Neural crest cell (in vitro differentiated cells): Measurements from ENCODE around the gene GPR18. TPM values are rescaled to one million over a fixed set of nuclear protein-coding genes. Genes with fewer than 3 reads are reported as not detected.

Experiments used
- DNase-seq: peaks from one replicate; pipeline ENCODE4 v3.0.0; 2021; ENCODE audit warnings: low read depth, mixed read lengths, low spot score
- H3K27ac Mint-ChIP-seq: one replicate; pipeline ENCODE4 v1.8.0; 2021; ENCODE audit warnings: mild to moderate bottlenecking, mixed read lengths; ENCODE audit not compliant: unreplicated experiment
- H3K27me3 Mint-ChIP-seq: 2 replicates; pipeline ENCODE4 v1.8.0; 2021; ENCODE audit warnings: low read depth, mild to moderate bottlenecking, mixed read lengths
- H3K36me3 Mint-ChIP-seq: 2 replicates; pipeline ENCODE4 v1.8.0; 2021; ENCODE audit warnings: low read depth, mild to moderate bottlenecking, mixed read lengths
- H3K4me1 Mint-ChIP-seq: 2 replicates; pipeline ENCODE4 v1.8.0; 2021; ENCODE audit warnings: mixed read lengths
- H3K4me3 Mint-ChIP-seq: one replicate; pipeline ENCODE4 v1.8.0; 2021; ENCODE audit warnings: mild to moderate bottlenecking, mixed read lengths
- H3K9me3 Mint-ChIP-seq: 2 replicates; pipeline ENCODE4 v1.8.0; 2021; ENCODE audit warnings: mixed read lengths
- long read RNA-seq: library from polyadenylated mRNA; unstranded; transcript quantifications from one replicate; pipeline ENCODE4 v2.0.0, GENCODE V29; 2020
- total RNA-seq: library from RNA; stranded (reverse); gene quantifications from 2 replicates; pipeline ENCODE4 v1.2.1, GENCODE V29; 2021
- TF ChIP-seq, protein P1 (sequence below): fragments of 200-600 bp; sonication (generic); conservative IDR thresholded peaks from 2 replicates; pipeline ENCODE4 v1.5.0; 2021; ENCODE audit warnings: antibody characterized with exemption, mild to moderate bottlenecking

GPR18 gene, protein sequence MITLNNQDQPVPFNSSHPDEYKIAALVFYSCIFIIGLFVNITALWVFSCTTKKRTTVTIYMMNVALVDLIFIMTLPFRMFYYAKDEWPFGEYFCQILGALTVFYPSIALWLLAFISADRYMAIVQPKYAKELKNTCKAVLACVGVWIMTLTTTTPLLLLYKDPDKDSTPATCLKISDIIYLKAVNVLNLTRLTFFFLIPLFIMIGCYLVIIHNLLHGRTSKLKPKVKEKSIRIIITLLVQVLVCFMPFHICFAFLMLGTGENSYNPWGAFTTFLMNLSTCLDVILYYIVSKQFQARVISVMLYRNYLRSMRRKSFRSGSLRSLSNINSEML
- not detected in 2 replicates for total RNA-seq
- long read RNA-seq = 0 reads

DNA sequence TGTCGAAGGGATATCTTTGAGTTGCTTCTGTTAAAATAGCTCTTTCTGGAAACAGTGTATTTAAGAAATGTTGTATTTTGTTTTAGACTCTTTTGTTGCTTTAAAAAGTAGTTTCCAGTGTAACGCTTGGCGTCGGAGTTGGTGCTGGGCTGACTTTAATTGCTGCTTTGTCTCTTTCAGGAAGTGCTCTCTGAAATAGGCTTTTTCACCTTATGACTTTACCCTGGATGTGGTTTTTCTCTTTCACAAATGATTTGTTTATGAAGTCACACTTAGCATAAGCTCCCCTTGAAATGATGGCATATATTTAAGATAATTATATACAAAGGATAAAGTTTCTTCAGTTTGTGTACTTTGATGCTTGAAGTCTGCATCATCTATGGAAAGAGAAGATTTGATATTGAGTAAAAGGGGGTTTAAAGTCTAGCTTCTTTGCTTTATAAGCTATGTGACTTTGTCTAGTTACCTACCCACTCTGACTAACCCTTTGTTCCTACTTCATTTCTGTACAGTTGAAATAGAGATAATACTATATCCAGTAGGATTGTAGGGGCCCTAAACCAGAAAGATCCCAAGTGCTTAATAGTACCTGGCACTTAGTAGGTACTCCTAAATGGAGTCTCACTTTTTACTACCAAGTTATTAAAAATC, at the start of gene GPR18:
Gene GPR18, minus strand, starts transcription at position 170 of the 651 bp plus-strand sequence. CDS start 2,507 bp downstream, outside the sequence.
- TF ChIP-seq, protein P1, sequence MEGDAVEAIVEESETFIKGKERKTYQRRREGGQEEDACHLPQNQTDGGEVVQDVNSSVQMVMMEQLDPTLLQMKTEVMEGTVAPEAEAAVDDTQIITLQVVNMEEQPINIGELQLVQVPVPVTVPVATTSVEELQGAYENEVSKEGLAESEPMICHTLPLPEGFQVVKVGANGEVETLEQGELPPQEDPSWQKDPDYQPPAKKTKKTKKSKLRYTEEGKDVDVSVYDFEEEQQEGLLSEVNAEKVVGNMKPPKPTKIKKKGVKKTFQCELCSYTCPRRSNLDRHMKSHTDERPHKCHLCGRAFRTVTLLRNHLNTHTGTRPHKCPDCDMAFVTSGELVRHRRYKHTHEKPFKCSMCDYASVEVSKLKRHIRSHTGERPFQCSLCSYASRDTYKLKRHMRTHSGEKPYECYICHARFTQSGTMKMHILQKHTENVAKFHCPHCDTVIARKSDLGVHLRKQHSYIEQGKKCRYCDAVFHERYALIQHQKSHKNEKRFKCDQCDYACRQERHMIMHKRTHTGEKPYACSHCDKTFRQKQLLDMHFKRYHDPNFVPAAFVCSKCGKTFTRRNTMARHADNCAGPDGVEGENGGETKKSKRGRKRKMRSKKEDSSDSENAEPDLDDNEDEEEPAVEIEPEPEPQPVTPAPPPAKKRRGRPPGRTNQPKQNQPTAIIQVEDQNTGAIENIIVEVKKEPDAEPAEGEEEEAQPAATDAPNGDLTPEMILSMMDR = no peak
- Mint-ChIP-seq H3K27me3 (no peaks in the 10 kb centered on the region), H3K27ac (peak within 1 kb of the TSS; percentile 78), H3K4me3 (no peak within 1 kb of the TSS), H3K4me1 (peaks cover 25% of the 10 kb centered on the region), H3K9me3 (no peaks in the 10 kb centered on the region), H3K36me3 (peaks cover 9% of the 10 kb centered on the region)
- DNase-seq = no peak

DNA sequence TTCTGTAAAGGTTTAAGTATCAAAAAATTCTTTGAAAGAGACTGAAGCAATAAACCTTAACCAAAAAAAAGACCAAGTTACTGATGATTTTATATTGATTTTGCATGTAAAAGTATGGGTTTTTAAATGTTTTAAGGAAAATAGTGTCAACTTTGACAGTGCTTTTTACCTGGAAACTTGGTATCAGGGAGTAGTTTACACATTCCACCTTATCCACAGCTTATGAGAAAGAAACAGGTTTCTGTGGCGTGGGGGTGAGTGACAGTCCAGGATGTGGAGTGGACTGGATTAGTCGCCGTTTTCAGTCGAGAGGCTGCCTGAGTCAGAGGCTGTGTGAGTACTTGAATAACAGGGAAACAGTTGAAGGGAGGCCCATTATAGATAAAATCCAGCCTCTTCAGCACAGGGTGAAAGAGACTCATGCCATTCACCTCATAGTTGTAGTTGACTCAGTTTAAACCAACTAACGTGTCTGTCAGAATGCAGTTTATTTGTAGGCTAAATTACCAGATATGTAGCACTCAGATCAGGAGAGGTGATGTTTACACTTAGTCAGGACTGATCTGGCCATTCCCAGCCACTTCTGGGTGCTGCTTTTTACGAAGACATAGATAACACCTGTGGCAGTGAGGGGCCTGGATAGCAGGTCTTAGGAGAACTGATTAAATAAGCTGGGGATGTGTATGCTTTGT, 49.6 kb upstream of the GPR18 start:
- no peaks in the 10 kb centered on the region for H3K9me3 Mint-ChIP-seq
- H3K27ac Mint-ChIP-seq = no peak overlapping the region
- TF ChIP-seq, protein P1 = no peak
- peaks cover 31% of the 10 kb centered on the region for H3K4me1 Mint-ChIP-seq
- no peak for DNase-seq
- peaks cover 9% of the 10 kb centered on the region for H3K36me3 Mint-ChIP-seq
- H3K4me3 Mint-ChIP-seq = no peak overlapping the region
- no peaks in the 10 kb centered on the region for H3K27me3 Mint-ChIP-seq

DNA sequence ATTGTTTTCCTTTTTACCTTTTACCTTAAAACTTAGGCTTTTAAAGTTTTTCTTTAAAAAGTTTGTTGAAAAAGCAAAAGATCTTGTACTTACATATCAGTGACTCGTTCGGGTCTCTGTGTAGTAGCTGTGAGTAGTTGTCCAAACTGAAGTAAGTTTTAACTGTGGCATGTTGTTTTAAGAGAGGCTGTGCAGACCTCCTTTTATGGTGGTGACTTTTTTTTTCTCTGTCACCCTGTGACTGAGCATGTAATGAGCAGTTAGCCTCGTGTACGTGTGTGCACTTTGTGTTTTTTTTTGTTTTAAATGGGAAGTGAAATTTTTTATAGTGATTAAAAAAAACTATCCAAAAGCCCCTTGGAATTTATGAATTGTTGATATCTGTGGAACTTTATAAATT, 49.1 kb upstream of the GPR18 start, which contains the start of gene GPR183:
Gene GPR183, minus strand, starts transcription at position 153 of the 400 bp plus-strand sequence. CDS start 11,254 bp downstream, outside the sequence.
- TF ChIP-seq, protein P1 = no peak
- Mint-ChIP-seq H3K27me3 (no peaks in the 10 kb centered on the region), H3K36me3 (peaks cover 5% of the 10 kb centered on the region), H3K4me3 (no peak within 1 kb of the TSS), H3K4me1 (peaks cover 26% of the 10 kb centered on the region), H3K9me3 (no peaks in the 10 kb centered on the region), H3K27ac (no peak within 1 kb of the TSS)
- no peak for DNase-seq

DNA sequence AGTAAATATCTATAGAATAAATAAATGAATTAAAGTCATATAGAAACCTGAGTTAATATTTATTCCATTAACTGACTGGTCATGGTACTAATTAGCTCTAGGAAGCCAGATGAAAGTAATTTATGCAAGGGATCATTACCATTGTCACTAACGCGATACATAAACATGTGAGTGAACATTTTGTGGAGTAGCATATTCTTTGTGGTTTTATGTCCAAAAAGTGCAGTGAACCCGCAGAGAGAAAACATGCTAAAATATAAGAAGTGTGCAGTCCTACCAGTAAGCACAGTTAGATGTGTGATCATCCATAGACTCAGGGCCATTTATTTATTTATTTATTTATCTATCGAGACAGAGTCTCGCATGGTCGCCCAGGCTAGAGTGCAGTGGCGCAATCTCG, 47.4 kb upstream of the GPR18 start:
- no peak for DNase-seq
- Mint-ChIP-seq H3K4me3 (no peak overlapping the region), H3K27me3 (no peaks in the 10 kb centered on the region), H3K9me3 (no peaks in the 10 kb centered on the region), H3K27ac (no peak overlapping the region), H3K4me1 (peaks cover 26% of the 10 kb centered on the region), H3K36me3 (peaks cover 5% of the 10 kb centered on the region)
- TF ChIP-seq, protein P1 = no peak

DNA sequence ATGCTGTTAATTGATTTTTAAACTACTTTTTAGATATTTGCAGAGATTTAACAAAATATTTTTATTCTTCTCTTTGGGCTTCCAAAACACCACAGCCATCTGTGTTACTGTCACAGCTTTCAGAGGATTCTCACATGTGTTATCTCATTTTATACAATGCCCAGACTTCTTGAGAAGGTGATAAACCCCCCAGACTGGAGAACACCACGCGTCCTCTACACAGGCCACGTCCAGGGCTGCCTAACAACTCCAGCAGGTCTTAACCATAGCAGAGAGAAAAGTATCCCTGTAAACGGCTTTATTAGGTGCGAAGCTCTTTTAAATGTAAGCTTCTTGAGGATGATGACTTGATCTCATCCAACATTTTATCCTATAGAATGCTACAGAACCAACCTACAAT, 47.0 kb upstream of the GPR18 start:
- Mint-ChIP-seq H3K4me3 (no peak overlapping the region), H3K36me3 (peaks cover 5% of the 10 kb centered on the region), H3K27me3 (no peaks in the 10 kb centered on the region), H3K27ac (no peak overlapping the region), H3K9me3 (no peaks in the 10 kb centered on the region), H3K4me1 (peaks cover 26% of the 10 kb centered on the region)
- TF ChIP-seq, protein P1 = no peak
- DNase-seq = no peak
